Heart left ventricle (tissue), 16 donors: ENCODE data around the gene COX11. TPM values are rescaled to one million over a fixed set of nuclear protein-coding genes. Genes with fewer than 3 reads are reported as not detected.

ENCODE experiments used
- ATAC-seq, 4 donors: fragments of 200-7000 bp; cut with Tn5 transposase; one replicate each; pipeline ENCODE4 v1.9.1; 2020 to 2022; ENCODE audit warnings: moderate library complexity in 4 of 4, mild to moderate bottlenecking in 3 of 4, moderate number of reproducible peaks in 1 of 4
- DNase-seq, 5 donors: peaks; one replicate each; pipeline ENCODE4 v3.0.0-alpha.2; 2020
- H3K27ac ChIP-seq, 12 donors: fragments of 200-600 bp; sonication (generic) in 4 of 12; one replicate each; pipeline versions ENCODE4 v1.5.0 to v1.8.0; 2016 to 2022; ENCODE audit warnings: mild to moderate bottlenecking in 2 of 12
- H3K27me3 ChIP-seq, 9 donors: fragments of 200-600 bp; sonication (generic) in 2 of 9; one replicate each; pipeline versions ENCODE4 v1.5.1 to v1.8.0; 2016 to 2022; ENCODE audit warnings: mild to moderate bottlenecking in 3 of 9
- H3K36me3 ChIP-seq, 9 donors: fragments of 200-600 bp; sonication (generic) in 2 of 9; one replicate each; pipeline versions ENCODE4 v1.5.0 to v1.8.0; 2018 to 2022; ENCODE audit warnings: mild to moderate bottlenecking in 2 of 9
- H3K4me1 ChIP-seq, 12 donors: fragments of 200-600 bp; sonication (generic) in 4 of 12; one replicate each; pipeline versions ENCODE4 v1.5.0 to v1.8.0; 2016 to 2022; ENCODE audit warnings: mild to moderate bottlenecking in 3 of 12
- H3K4me3 ChIP-seq, 12 donors: fragments of 200-600 bp; sonication (generic) in 4 of 12; one replicate each; pipeline versions ENCODE4 v1.5.0 to v1.8.0; 2017 to 2022; ENCODE audit warnings: mild to moderate bottlenecking in 9 of 12, moderate library complexity in 4 of 12
- H3K9me3 ChIP-seq, 12 donors: fragments of 200-600 bp; sonication (generic) in 4 of 12; one replicate each; pipeline versions ENCODE4 v1.5.0 to v1.8.0; 2016 to 2022; ENCODE audit warnings: mild to moderate bottlenecking in 1 of 12
- POLR2A ChIP-seq, 2 donors: fragments of 450-650 bp; IDR thresholded peaks; one replicate each; pipeline ENCODE4 v1.6.1; 2017; ENCODE audit warnings: antibody characterized with exemption in 2 of 2, mild to moderate bottlenecking in 2 of 2, moderate library complexity in 2 of 2
- WGBS, 4 donors: extraction: QIAGEN DNeasy Blood & Tissue Kit in 2 of 4; methylation state at CpG; one replicate each; pipeline versions ENCODE4 v1.1.5 to v1.1.7; 2013 to 2018; 5-methylcytosine and 5-hydroxymethylcytosine counted together
- intact Hi-C, 10 donors: fragments of 100-400 bp; cut with DNase I; formaldehyde crosslinking; loops; one replicate each; pipeline versions ENCODE4 v1.11.1 to v1.14.2; 2022
- polyA plus RNA-seq, 2 donors: library from polyadenylated mRNA; stranded (reverse); fragments of 200-250 nt; gene quantifications; one replicate each; pipeline ENCODE4 v1.2.3, GENCODE V29; 2013
- total RNA-seq, 9 donors: library from RNA; depleted of rRNA in 2 of 9; stranded (reverse); fragments of >200 nt in 2 of 9; fragmentation: NEBNext Ultra II Directional in 3 of 9; extraction: Animal tissue kit (Norgen Biotek cat#: 25700) in 3 of 9; gene quantifications; one replicate each; pipeline versions ENCODE4 v1.1.0 to v1.2.4, GENCODE V29; 2016 to 2023
- TF ChIP-seq, protein P1 (sequence below), 12 donors: fragments of 200-600 bp; sonication (generic) in 4 of 12; IDR thresholded peaks; one replicate each; pipeline versions ENCODE4 v1.5.0 to v1.8.0; 2018 to 2022; ENCODE audit warnings: antibody characterized with exemption in 12 of 12, mild to moderate bottlenecking in 5 of 12
- donor health status: ischemic (EF 13 %, LVEDD 7.1; RV severe dilation, severe dysfunction).
- donor health status: healthy with polysubstance abuse.
- donor health status: DM: no; HTN: yes; CAD: no.
- donor health status: DM: no; HTN: no; CAD: no.
- donor health status: ischemic (EF 25% LVEDD 6.9; RV normal size, moderate dysfunction).
- donor health status: ischemic (EF 25% LVEDD 5.7; RV mildly dilated, moderate dysfunction).
- donor health status: healthy.
- donor health status: DM: yes; HTN: yes; CAD: no.
- donor health status: ischemic (EF 35%, LVEDD 5.7; RV mildly dilated, moderate dysfunction).
- donor health status: nonischemic (EF 11% LVEDD 7.7; RV severe dilation, severe dysfunction).
- donor health status: DM: yes; HTN: yes; CAD: no.
- donor health status: PGD.
- donor health status: ischemic (EF 29% LVEDD 5.4; RV normal size, mild dysfunction).
- donor health status: nonischemic (EF 23%, LVEDD 6.1; RV moderate dilation, normal function).

COX11 gene
- total and polyA plus RNA-seq, 11 donors, result 27.5 to 73.1 (median 51.0) TPM

DNA sequence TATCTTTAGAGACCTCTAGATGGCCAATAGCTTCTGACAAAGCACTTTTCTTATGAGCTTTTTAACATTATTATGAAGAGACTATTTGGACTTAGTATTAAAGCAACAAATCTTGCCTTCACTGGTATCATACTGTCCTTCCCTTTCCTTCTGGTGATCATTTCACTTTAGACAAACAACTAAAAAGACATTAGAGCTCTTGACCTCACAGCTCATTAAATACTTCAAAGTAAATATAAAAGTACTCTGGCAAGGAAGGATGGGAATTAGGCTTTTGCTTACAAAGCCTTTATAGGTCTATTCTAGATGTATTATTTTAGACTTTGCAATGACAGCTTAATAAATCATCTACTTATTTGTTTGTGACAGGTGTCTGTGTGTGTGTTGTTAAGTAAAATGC is 11.2 kb upstream of the COX11 start:
- TF ChIP-seq, protein P1, sequence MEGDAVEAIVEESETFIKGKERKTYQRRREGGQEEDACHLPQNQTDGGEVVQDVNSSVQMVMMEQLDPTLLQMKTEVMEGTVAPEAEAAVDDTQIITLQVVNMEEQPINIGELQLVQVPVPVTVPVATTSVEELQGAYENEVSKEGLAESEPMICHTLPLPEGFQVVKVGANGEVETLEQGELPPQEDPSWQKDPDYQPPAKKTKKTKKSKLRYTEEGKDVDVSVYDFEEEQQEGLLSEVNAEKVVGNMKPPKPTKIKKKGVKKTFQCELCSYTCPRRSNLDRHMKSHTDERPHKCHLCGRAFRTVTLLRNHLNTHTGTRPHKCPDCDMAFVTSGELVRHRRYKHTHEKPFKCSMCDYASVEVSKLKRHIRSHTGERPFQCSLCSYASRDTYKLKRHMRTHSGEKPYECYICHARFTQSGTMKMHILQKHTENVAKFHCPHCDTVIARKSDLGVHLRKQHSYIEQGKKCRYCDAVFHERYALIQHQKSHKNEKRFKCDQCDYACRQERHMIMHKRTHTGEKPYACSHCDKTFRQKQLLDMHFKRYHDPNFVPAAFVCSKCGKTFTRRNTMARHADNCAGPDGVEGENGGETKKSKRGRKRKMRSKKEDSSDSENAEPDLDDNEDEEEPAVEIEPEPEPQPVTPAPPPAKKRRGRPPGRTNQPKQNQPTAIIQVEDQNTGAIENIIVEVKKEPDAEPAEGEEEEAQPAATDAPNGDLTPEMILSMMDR (IDR thresholded peaks at IDR 0.05), result no peak
- no peak for TF ChIP-seq POLR2A (IDR thresholded peaks at IDR 0.05)
- intact Hi-C loops, result no loop called here
- DNase-seq (no peak), ATAC-seq (no peak)
- H3K36me3 ChIP-seq, result no peaks in the 10 kb centered on the region
- H3K4me3 ChIP-seq, result no peak overlapping the region
- peaks cover 0 to 11% (median 0%) of the 10 kb centered on the region in 12 donors for H3K9me3 ChIP-seq
- no peak overlapping the region for H3K27ac ChIP-seq
- peaks cover 0 to 3% (median 0%) of the 10 kb centered on the region in 12 donors for H3K4me1 ChIP-seq
- H3K27me3 ChIP-seq, result no peaks in the 10 kb centered on the region

DNA sequence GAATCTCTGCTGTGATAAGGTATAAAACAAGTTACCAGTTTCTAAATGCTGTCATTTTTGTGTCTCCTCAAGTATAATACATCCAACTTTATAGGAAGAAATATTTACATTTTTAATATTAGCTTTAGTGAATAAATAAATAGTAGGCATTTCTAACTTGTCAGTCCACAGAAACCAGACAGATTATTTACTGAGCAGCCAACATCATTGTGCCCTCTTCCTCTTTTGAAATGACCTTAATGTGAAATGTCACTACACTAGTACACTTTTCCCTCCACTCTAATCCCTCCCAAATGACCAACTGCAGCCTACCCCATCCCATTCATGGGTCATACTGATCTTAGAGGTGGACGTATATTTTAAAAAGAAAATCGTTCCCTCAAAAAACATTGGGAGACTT is 9.3 kb upstream of the COX11 start:
- 91 to 96% (median 92%) methylated on average over 2 of the region's 2 CpGs for WGBS, 4 donors
- no peaks in the 10 kb centered on the region for H3K36me3 ChIP-seq

DNA sequence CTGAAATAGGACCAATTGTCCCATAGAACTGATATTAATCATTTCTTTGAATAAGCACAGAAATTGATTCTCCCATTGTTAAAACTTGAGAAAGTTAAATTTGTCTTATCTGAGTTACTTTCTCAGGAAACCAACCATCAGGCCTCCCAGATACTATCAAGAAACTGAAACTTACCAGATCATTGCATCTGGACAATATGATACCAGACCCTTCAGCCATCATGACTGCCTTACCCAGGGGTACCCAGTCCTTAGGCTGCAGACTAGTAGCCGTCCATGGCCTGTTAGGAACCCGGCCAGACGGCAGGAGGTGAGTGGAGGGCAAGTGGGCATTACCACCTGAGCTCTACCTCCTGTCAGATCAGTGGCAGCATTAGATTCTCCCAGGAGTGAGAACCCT is 7.9 kb upstream of the COX11 start:
- DNase-seq, result no peak
- intact Hi-C loops, result no loop called here
- WGBS, 4 donors, result 94 to 100% (median 97%) methylated on average over 3 of the region's 3 CpGs
- H3K36me3 ChIP-seq, result no peaks in the 10 kb centered on the region
- no peaks in the 10 kb centered on the region for H3K27me3 ChIP-seq
- no peak overlapping the region for H3K27ac ChIP-seq
- H3K4me1 ChIP-seq, result no peaks in the 10 kb centered on the region
- no peak for TF ChIP-seq POLR2A (IDR thresholded peaks at IDR 0.05)
- TF ChIP-seq, protein P1 (IDR thresholded peaks at IDR 0.05), result no peak
- H3K9me3 ChIP-seq, result peaks cover 0 to 11% (median 0%) of the 10 kb centered on the region in 12 donors
- ATAC-seq, result no peak
- H3K4me3 ChIP-seq, result no peak overlapping the region

More for the DNA sequence above, 9.3 kb upstream of the COX11 start:
- no peaks in the 10 kb centered on the region for H3K27me3 ChIP-seq
- no peak overlapping the region for H3K27ac ChIP-seq
- DNase-seq (no peak), ATAC-seq (no peak)
- peaks cover 0 to 2% (median 0%) of the 10 kb centered on the region in 12 donors for H3K4me1 ChIP-seq
- intact Hi-C loops, result no loop called here
- H3K4me3 ChIP-seq, result no peak overlapping the region
- H3K9me3 ChIP-seq, result peaks cover 0 to 11% (median 0%) of the 10 kb centered on the region in 12 donors
- TF ChIP-seq, protein P1 (IDR thresholded peaks at IDR 0.05), result no peak
- no peak for TF ChIP-seq POLR2A (IDR thresholded peaks at IDR 0.05)

DNA sequence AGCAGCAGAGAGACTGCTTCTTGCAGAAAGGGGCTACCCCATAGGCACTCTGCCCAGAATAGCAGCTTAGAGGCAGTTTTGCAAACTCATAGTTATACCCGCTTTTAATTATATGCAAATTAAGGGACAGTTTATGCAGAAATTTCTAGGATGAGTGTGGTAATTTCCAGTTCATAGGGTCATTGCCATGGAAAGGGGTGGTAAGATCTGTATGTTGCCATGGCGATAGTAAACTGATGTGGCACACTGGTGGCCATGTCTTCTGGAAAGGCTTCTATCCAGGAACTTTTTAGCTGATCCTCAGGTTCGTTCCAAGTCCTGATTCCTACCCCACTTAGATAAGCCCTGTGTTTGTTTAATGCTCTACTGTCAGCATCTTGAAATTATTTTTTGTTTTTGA is 6.3 kb upstream of the COX11 start:
- intact Hi-C loops, result no loop called here
- no peak for TF ChIP-seq POLR2A (IDR thresholded peaks at IDR 0.05)
- H3K27ac ChIP-seq, result no peak overlapping the region
- H3K27me3 ChIP-seq, result no peaks in the 10 kb centered on the region
- H3K4me1 ChIP-seq, result peaks cover 0 to 7% (median under 1%) of the 10 kb centered on the region in 12 donors
- DNase-seq (no peak), ATAC-seq (no peak)
- WGBS, 4 donors, result 80 to 89% (median 86%) methylated on average over 3 of the region's 3 CpGs
- H3K36me3 ChIP-seq, result no peaks in the 10 kb centered on the region
- peaks cover 0 to under 1% (median 0%) of the 10 kb centered on the region in 12 donors for H3K9me3 ChIP-seq
- H3K4me3 ChIP-seq, result no peak overlapping the region
